ENCODE data around the gene EMC10.

GRCh38 chr19:50482271-50482855, 6.1 kb downstream of the EMC10 start:
- TF ChIP-seq, protein P1, sequence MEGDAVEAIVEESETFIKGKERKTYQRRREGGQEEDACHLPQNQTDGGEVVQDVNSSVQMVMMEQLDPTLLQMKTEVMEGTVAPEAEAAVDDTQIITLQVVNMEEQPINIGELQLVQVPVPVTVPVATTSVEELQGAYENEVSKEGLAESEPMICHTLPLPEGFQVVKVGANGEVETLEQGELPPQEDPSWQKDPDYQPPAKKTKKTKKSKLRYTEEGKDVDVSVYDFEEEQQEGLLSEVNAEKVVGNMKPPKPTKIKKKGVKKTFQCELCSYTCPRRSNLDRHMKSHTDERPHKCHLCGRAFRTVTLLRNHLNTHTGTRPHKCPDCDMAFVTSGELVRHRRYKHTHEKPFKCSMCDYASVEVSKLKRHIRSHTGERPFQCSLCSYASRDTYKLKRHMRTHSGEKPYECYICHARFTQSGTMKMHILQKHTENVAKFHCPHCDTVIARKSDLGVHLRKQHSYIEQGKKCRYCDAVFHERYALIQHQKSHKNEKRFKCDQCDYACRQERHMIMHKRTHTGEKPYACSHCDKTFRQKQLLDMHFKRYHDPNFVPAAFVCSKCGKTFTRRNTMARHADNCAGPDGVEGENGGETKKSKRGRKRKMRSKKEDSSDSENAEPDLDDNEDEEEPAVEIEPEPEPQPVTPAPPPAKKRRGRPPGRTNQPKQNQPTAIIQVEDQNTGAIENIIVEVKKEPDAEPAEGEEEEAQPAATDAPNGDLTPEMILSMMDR (conservative IDR thresholded peaks at IDR 0.05; ENCODE audit: low read depth, low read length): no peak
- TF ChIP-seq EZH2phosphoT487 (IDR thresholded peaks at IDR 0.05; ENCODE audit: borderline replicate concordance, low read length): no peak
